HT-29 (cell line): Measurements from ENCODE around the gene IGSF11. TPM values are rescaled to one million over a fixed set of nuclear protein-coding genes. Genes with fewer than 3 reads are reported as not detected.
"Not testable (repeated sequence)": the region's sequence is repeated elsewhere in the genome, so short reads cannot be mapped to it uniquely, and the experiment has no call there.

Source experiments
- DNase-seq: peaks from one replicate; pipeline ENCODE4 v3.0.0-alpha.2; 2015; ENCODE audit warnings: low spot score
- total RNA-seq: library from RNA; depleted of rRNA; stranded (reverse); fragments of >200 nt; shearing (Covaris generic); gene quantifications from 2 replicates; pipeline ENCODE4 v1.2.3, GENCODE V29; 2014

The IGSF11 gene
- total RNA-seq, 1 experiment from 2014 or later, result not detected

GRCh38 chr3:118990823-118991560, 43.7 kb downstream of the IGSF11 start:
- no peak for DNase-seq

DNA sequence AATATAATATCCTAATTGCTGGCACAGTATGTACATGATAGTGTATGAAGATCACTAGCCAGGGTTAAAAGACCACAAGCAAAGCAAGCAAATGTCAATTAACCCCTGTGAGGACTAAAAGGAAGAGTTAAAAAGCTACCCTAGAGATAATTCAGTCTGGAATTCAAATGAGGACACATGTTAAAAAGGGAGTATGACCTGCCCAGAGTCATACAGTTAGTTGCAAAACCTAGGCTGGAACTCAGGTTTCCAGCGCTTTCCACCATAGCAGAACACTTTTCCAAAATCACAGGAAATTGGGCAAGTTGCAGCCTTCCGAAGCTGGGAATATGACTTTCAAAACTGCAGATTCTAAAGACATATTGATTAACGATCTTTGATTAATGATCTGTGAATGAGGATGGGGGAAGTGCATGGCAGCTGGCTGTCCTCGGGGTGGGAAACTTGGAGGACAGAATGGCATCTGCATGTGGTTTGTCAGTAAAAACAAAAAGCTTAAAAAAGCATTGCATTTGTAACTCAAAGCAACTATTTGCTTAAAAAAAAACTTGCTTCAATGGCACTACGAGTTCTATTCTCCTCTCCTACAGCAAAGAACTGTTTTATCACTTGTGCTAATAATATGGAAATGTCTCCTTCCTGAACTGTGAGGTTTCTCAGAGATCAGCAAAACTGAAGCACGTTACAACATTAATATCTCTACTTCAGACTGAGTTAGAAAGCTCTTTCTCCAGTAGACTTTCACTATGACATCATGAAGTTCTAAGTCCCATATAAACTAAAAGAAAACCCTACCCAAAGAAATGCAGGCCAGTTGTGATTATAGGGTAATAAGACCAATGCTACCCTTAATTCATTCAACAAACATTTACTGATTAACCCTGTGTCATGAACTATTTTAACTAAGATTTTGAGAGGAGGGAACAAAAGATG, 46.2 kb downstream of the IGSF11 start:
- no peak for DNase-seq

DNA sequence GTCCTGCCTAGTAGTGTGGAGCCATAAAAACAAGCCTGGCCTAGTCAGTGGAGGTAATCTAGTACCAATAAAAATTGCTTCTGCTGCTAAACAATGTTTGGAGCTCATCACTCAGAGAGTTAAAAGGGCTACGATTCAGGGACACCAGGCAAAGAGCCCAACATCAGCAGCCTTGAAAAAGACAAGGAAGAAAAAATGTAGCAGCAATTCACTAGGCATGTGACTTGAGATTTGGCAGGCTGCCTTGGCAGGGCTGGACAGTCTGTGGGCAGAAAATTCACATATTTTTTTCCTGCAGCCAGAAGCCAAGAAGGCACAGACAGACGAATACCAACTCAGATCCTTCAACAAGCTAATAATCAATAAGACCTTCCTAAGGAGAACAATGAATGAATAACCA, 47.2 kb downstream of the IGSF11 start:
- DNase-seq, result no peak

DNA sequence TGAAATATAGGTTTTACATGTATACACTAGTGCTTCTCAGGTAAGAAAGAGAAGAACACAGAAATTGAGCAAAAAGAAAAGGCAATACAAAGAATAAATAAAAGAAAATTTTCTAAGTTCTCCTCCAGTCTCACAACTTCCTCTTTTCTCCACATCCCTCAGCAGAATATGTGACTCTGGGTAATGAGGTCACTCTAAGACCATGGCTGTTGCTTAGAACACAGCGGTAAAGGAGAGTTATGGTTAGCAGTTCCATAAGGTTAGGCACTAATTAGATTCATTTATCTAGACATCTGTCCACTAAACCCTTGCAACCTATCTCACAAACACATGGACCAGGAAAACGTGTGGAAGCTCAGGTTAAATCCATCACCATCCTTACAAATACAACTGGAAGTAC, 47.9 kb downstream of the IGSF11 start:
- DNase-seq, result no peak

- no peak for DNase-seq
Observed at GRCh38 chr3:118984699-118985098, 49.9 kb downstream of the IGSF11 start.

DNA sequence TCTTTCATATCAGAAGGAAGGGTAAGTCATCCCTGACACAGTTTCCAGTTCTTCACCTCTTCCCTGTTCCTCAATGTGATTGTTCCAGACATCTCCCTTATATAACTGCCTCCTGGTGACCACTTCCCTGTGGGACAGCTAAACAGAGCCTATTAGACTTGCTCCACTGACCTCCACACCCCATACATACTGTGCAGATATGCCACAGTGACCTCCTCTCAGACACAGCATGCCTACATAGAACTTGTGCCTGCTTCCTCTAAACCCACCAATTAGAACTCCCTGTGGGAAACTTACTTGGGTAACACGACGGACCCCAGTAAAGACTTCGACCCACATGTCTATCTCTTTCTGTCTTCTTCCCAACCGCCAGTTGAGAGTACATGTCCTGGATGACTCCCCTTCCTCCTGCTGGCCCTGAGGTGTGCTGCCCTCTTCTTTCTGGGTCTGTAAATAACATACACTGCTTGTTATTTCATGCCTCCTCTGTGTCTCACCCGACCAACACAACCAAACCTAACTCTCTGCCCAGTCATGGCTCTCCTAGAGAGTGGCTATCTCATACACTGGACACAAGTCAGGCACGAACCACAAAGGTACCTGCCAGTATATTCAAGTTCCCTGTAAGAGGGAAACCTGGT, 53.0 kb downstream of the IGSF11 start:
- DNase-seq, result no peak

GRCh38 chr3:118980832-118981231, 53.8 kb downstream of the IGSF11 start:
- no peak for DNase-seq

GRCh38 chr3:118978393-118978758, 56.3 kb downstream of the IGSF11 start:
- DNase-seq, result no peak

GRCh38 chr3:118977671-118978392, 56.8 kb downstream of the IGSF11 start:
- no peak for DNase-seq

DNA sequence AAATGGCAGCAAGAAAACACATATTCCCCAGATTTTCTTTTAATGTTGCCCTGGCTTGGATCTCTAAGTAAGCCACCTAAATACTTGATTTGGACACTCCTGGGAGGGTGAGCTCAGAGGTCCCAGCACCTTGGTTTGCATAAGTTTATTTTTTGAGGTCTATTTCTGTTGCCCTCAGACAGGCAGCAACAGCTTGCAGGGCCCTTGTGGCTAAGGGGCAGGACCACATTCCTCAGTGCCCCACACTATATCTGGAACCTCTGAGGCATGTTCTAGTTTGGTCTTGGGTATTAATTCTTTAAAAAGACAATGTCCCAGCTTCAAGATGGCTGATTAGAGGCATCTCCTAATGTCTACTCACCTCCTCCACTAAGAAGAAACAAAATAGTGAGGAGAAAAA, 57.5 kb downstream of the IGSF11 start:
- no peak for DNase-seq

- not testable (repeated sequence) for DNase-seq
Observed at GRCh38 chr3:118975476-118975875, 59.2 kb downstream of the IGSF11 start.

- no peak for DNase-seq
Observed at GRCh38 chr3:118974356-118975097, 60.1 kb downstream of the IGSF11 start.

DNA sequence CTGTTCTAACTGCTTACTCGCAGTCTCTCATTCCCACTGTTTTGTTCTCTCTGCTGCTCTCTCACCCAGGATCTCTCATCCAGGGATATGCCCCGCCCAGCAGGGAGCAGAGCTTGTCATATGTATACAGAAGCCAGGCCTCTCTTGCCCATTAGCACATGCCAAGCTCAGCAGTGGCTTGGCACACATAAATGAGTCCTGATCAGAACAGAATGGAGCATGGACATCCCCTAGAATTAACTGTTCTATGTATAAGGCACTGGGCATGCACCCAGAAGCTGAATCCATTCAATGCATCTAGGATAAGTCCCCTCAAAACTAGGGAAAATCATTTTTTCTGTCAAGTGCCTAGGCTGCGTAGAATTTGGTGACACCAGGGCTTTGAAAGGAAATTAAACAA, 61.6 kb downstream of the IGSF11 start:
- no peak for DNase-seq

GRCh38 chr3:118970819-118971218, 63.8 kb downstream of the IGSF11 start:
- no peak for DNase-seq

GRCh38 chr3:118968640-118969039, 66.0 kb downstream of the IGSF11 start:
- DNase-seq, result no peak

DNA sequence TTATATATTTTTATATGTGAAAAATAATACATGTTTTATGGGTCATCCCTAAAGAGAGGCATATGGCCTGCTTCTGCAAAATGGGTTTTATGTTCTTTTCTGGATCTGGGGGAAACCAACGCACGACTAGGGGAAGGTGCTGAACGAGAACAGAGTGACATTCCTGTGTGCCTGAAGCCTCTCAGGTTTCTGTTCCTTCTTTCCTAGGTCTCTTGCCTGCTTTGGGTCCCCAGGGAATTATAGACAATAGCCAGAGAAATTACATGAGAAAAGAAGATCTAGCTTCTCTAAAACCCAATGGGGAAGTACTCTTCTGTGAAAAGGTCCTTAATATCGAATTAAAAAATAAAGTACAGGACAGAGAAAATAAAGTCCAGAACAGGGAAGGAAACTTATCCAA, 66.5 kb downstream of the IGSF11 start:
- no peak for DNase-seq

DNA sequence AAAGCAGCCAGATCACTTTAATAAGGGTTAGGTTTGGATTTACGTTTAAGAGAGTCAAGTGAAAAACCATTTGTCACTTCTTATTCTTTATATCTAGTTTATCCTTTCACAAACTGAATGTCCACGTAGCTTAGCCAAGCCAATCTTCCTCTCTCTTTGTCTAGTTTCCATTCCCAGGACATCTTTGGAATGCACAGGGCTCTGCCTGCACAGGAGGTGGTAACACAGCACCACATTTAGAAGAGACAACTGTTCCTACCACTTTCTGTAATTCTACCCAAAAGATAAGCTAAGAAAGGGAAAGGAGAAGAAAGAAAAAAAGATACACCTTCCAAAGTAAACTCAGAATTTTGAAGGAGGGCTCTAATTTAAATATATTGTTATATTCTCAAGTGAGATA, 67.9 kb downstream of the IGSF11 start:
- DNase-seq, result no peak

GRCh38 chr3:118963711-118964110, 70.9 kb downstream of the IGSF11 start:
- no peak for DNase-seq

- DNase-seq, result no peak
Observed at GRCh38 chr3:118960876-118961450, 73.7 kb downstream of the IGSF11 start.

- DNase-seq, result no peak
Observed at GRCh38 chr3:118955914-118956556, 78.6 kb downstream of the IGSF11 start.
